K562 (cell line): Measurements from ENCODE around the gene BEST1. TPM values are rescaled to one million over a fixed set of nuclear protein-coding genes. Genes with fewer than 3 reads are reported as not detected.

Experiments
- ADNP ChIP-seq: fragments of 200-800 bp; sonication (Bioruptor generic); IDR thresholded peaks from 2 replicates; pipeline ENCODE4 v1.6.1; 2016; ENCODE audit warnings: missing genetic modification characterization, missing compliant biosample characterization
- ARID1B ChIP-seq: fragments of 450-650 bp; IDR thresholded peaks from 2 replicates; pipeline ENCODE4 v1.6.1; 2016; ENCODE audit warnings: antibody characterized with exemption, mild to moderate bottlenecking, inconsistent platforms
- ATF1 ChIP-seq, 2 experiments: fragments of 450-650 bp in 1 of 2; IDR thresholded peaks; 2 replicates each; pipeline ENCODE4 v1.6.1; 2016; ENCODE audit warnings: missing compliant biosample characterization in 1 of 2, missing genetic modification characterization in 1 of 2
- CBX3 ChIP-seq, 2 experiments: IDR thresholded peaks; 1 replicate in 1 of 2; 2 replicates in 1 of 2; pipeline ENCODE4 v1.6.1; 2012; ENCODE audit warnings: inconsistent platforms in 2 of 2, low read length in 2 of 2, borderline replicate concordance in 1 of 2, control low read depth in 1 of 2
- CREM ChIP-seq: IDR thresholded peaks from 2 replicates; pipeline ENCODE4 v1.6.1; 2014; ENCODE audit warnings: antibody characterized with exemption, low read depth
- CXXC5 ChIP-seq: fragments of 250-450 bp; sonication (Bioruptor Pico); IDR thresholded peaks from 2 replicates; pipeline ENCODE4 v1.8.0; 2022; ENCODE audit warnings: inconsistent platforms, mild to moderate bottlenecking, moderate library complexity
- MYC ChIP-seq, 2 experiments: fragments of 250-450 bp in 1 of 2; sonication (Bioruptor Pico) in 1 of 2; IDR thresholded peaks; 2 replicates each; pipeline versions ENCODE4 v1.5.1 to v1.6.1; 2012 to 2021; ENCODE audit warnings: low read depth in 2 of 2, borderline replicate concordance in 1 of 2, improper control_type of control experiment in 1 of 2, low read length in 1 of 2, mild to moderate bottlenecking in 1 of 2, moderate library complexity in 1 of 2
- NR2C2 ChIP-seq, 2 experiments: fragments of 200-800 bp in 1 of 2; sonication (Bioruptor generic) in 1 of 2; sonication (generic) in 1 of 2; formaldehyde crosslinking in 1 of 2; IDR thresholded peaks; 2 replicates each; pipeline versions ENCODE4 v1.6.1 to v1.8.0; 2016 to 2022; ENCODE audit warnings: mild to moderate bottlenecking in 1 of 2, missing compliant biosample characterization in 1 of 2, missing genetic modification characterization in 1 of 2, missing genetic modification reagents in 1 of 2
- PATZ1 ChIP-seq: fragments of 250-450 bp; sonication (Bioruptor Pico); IDR thresholded peaks from 2 replicates; pipeline ENCODE4 v1.5.0; 2020; ENCODE audit warnings: mild to moderate bottlenecking, borderline replicate concordance
- PHF8 ChIP-seq: fragments of 200-600 bp; sonication (generic); IDR thresholded peaks from 2 replicates; pipeline ENCODE4 v1.6.1; 2012; ENCODE audit warnings: mixed run types, mild to moderate bottlenecking, inconsistent platforms, low read length, moderate library complexity, borderline replicate concordance
- PML ChIP-seq: IDR thresholded peaks from 2 replicates; pipeline ENCODE4 v1.6.1; 2012; ENCODE audit warnings: low read length, inconsistent platforms
- RCOR1 ChIP-seq, 2 experiments: IDR thresholded peaks; 2 replicates each; pipeline ENCODE4 v1.6.1; 2012; ENCODE audit warnings: low read depth in 2 of 2, low read length in 2 of 2, borderline replicate concordance in 1 of 2, improper control_type of control experiment in 1 of 2
- SIN3A ChIP-seq, 2 experiments: fragments of 150-350 bp in 1 of 2; IDR thresholded peaks; 2 replicates each; pipeline ENCODE4 v1.6.1; 2011 to 2016; ENCODE audit warnings: borderline replicate concordance in 2 of 2, low read depth in 2 of 2, low read length in 2 of 2, mild to moderate bottlenecking in 2 of 2, moderate library complexity in 2 of 2; ENCODE audit not compliant: control insufficient read depth in 1 of 2
- SMARCC2 ChIP-seq: fragments of 450-650 bp; IDR thresholded peaks from 2 replicates; pipeline ENCODE4 v1.6.1; 2017; ENCODE audit warnings: antibody characterized with exemption, moderate library complexity, mild to moderate bottlenecking, low read depth
- TBP ChIP-seq: optimal IDR thresholded peaks from 2 replicates; pipeline ENCODE3; 2011; ENCODE audit warnings: low read depth, low read length, improper control_type of control experiment
- YBX1 ChIP-seq: fragments of 450-650 bp; IDR thresholded peaks from 2 replicates; pipeline ENCODE4 v1.7.1; 2016; ENCODE audit warnings: mild to moderate bottlenecking
- ZNF324 ChIP-seq: fragments of 250-450 bp; sonication (Bioruptor Pico); IDR thresholded peaks from 2 replicates; pipeline ENCODE4 v1.4.0; 2020; ENCODE audit warnings: mild to moderate bottlenecking
- ZNF57 ChIP-seq: fragments of 450-650 bp; formaldehyde crosslinking; IDR thresholded peaks from 2 replicates; pipeline ENCODE4 v1.4.0; 2020; ENCODE audit warnings: mild to moderate bottlenecking, moderate library complexity
- polyA plus RNA-seq, 8 experiments: library from polyadenylated mRNA; depleted of rRNA in 4 of 8; stranded (reverse) in 5 of 8; unstranded in 3 of 8; fragments of >200 nt; fragmentation: Nextera tagmentation in 2 of 8; fragmentation: Illumina TruSeq in 1 of 8; extraction: Ambion mirVana in 2 of 8; extraction: Trizol in 1 of 8; gene quantifications; 2 replicates each; pipeline versions ENCODE4 v1.2.1 to v1.2.3, GENCODE V29; 2011 to 2014; ENCODE audit warnings: inconsistent platforms in 1 of 8, missing spikeins in 1 of 8
- total RNA-seq, 7 experiments: library from RNA; depleted of rRNA in 6 of 7; stranded (reverse); fragments of >200 nt in 6 of 7; fragmentation: Illumina TruSeq in 2 of 7; extraction: Trizol in 2 of 7; gene quantifications; 2 replicates each; pipeline versions ENCODE4 v1.2.1 to v1.2.3, GENCODE V29; 2011 to 2021; ENCODE audit warnings: low replicate concordance in 1 of 7
- TF ChIP-seq, protein P1 (sequence below), 2 experiments: IDR thresholded peaks; 2 replicates each; pipeline ENCODE4 v1.6.1; 2012; ENCODE audit warnings: improper control_type of control experiment in 2 of 2, low read depth in 2 of 2, low read length in 2 of 2, borderline replicate concordance in 1 of 2
- TF ChIP-seq, protein P2 (sequence below): fragments of 450-650 bp; IDR thresholded peaks from 2 replicates; pipeline ENCODE4 v1.6.1; 2017; ENCODE audit warnings: mild to moderate bottlenecking, moderate library complexity

BEST1 gene
- total and polyA plus RNA-seq, 9 of the 15 experiments (the other 6 are each of a cell fraction or from before 2014, with no cell fraction given) = 0.07 to 1.3 (median 0.40) TPM

GRCh38 chr11:61923166-61924063, 26.7 kb upstream of the BEST1 start (continued):
- TF ChIP-seq, protein P1, sequence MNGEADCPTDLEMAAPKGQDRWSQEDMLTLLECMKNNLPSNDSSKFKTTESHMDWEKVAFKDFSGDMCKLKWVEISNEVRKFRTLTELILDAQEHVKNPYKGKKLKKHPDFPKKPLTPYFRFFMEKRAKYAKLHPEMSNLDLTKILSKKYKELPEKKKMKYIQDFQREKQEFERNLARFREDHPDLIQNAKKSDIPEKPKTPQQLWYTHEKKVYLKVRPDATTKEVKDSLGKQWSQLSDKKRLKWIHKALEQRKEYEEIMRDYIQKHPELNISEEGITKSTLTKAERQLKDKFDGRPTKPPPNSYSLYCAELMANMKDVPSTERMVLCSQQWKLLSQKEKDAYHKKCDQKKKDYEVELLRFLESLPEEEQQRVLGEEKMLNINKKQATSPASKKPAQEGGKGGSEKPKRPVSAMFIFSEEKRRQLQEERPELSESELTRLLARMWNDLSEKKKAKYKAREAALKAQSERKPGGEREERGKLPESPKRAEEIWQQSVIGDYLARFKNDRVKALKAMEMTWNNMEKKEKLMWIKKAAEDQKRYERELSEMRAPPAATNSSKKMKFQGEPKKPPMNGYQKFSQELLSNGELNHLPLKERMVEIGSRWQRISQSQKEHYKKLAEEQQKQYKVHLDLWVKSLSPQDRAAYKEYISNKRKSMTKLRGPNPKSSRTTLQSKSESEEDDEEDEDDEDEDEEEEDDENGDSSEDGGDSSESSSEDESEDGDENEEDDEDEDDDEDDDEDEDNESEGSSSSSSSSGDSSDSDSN (IDR thresholded peaks at IDR 0.05; ENCODE audit: borderline replicate concordance in 1 of 2, low read depth in 2 of 2, low read length in 2 of 2) = peak in 1 of 2 experiments; percentile 83; a peak in 2 of 4 replicates
- peak in 1 of 2 experiments; percentile 61; a peak in 1 of 3 replicates for TF ChIP-seq CBX3 (IDR thresholded peaks at IDR 0.05; ENCODE audit: borderline replicate concordance in 1 of 2, low read length in 2 of 2)
- TF ChIP-seq YBX1 = no peak
- no peak for TF ChIP-seq SMARCC2
- TF ChIP-seq MYC (IDR thresholded peaks at IDR 0.05; ENCODE audit: low read depth, low read length) = no peak
- TF ChIP-seq MYC (CRISPR knock-in tag; IDR thresholded peaks at IDR 0.05; ENCODE audit: borderline replicate concordance, low read depth) = no peak
- peak; percentile 60 for TF ChIP-seq TBP
- TF ChIP-seq NR2C2 (CRISPR knock-in tag; IDR thresholded peaks at IDR 0.05) = no peak
- TF ChIP-seq NR2C2 (tag; IDR thresholded peaks at IDR 0.05) = peak; percentile 43; the same call in 1 of the 2 replicates
- no peak for TF ChIP-seq PML
- TF ChIP-seq ZNF324 (CRISPR knock-in tag) = no peak
- TF ChIP-seq CREM = peak; percentile 64
- TF ChIP-seq SIN3A (IDR thresholded peaks at IDR 0.05; ENCODE audit: borderline replicate concordance in 2 of 2, control insufficient read depth in 1 of 2, low read depth in 2 of 2, low read length in 2 of 2) = no peak
- TF ChIP-seq ZNF57 (CRISPR knock-in tag) = no peak
- peak; percentile 22; the same call in 1 of the 2 replicates for TF ChIP-seq CXXC5 (CRISPR knock-in tag)
- TF ChIP-seq ATF1 (CRISPR knock-in tag; IDR thresholded peaks at IDR 0.05) = no peak
- TF ChIP-seq ATF1 (tag; IDR thresholded peaks at IDR 0.05) = peak; percentile 71
- TF ChIP-seq, protein P2, sequence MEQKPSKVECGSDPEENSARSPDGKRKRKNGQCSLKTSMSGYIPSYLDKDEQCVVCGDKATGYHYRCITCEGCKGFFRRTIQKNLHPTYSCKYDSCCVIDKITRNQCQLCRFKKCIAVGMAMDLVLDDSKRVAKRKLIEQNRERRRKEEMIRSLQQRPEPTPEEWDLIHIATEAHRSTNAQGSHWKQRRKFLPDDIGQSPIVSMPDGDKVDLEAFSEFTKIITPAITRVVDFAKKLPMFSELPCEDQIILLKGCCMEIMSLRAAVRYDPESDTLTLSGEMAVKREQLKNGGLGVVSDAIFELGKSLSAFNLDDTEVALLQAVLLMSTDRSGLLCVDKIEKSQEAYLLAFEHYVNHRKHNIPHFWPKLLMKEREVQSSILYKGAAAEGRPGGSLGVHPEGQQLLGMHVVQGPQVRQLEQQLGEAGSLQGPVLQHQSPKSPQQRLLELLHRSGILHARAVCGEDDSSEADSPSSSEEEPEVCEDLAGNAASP = no peak
- TF ChIP-seq PATZ1 = no peak
- no peak for TF ChIP-seq ADNP (tag)
- TF ChIP-seq ARID1B = 0 out of 2 replicates have a peak, but pooled peaks have one; percentile 5
- peak; percentile 35; the same call in 1 of the 2 replicates for TF ChIP-seq PHF8
- peak in 1 of 2 experiments; percentile 45; a peak in 1 of 4 replicates for TF ChIP-seq RCOR1 (IDR thresholded peaks at IDR 0.05; ENCODE audit: borderline replicate concordance in 1 of 2, low read depth in 2 of 2, low read length in 2 of 2)
